Putamen (tissue), 1 donor: ENCODE results near the gene PLEKHA1.
A peak's percentile ranks its signal among the peaks of the same experiment; 100 is the strongest.

ENCODE experiments used
- DNase-seq: peaks from one replicate; pipeline ENCODE4 v3.0.0-alpha.2; 2016; ENCODE audit warnings: low spot score

Gene PLEKHA1

DNA sequence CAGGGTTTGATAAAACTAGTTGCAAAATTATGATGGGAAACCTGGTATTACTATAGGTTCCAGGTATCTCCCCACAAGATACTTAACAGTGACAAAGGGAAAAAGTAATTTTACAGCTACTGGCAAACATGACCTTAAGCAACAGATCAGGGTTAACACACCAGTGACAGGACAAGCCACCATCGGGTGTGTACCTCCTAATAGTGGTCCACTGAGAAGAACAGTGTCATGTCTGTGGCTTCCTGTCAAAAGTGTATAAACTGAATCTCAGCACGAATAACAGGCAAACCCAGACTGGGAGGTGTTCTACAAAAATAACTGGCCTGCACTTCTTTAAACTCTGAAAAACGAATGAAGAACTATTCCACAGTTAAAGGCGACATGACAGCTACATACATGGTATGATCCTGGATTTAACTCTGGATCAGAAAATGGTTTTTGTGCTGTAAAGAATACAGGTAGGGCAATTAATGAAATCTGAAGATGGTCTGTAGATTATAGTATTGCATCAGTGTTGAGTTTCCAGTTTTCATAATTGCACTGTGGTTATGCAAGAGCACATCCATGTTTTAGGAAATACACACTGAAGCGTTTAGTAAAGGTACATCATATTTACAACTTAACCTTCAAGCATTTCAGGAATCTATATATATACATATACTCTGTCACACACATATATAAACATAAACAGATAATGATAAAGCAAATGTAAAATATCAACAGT lies 47.9 kb downstream of the PLEKHA1 start:
- no peak for DNase-seq

DNA sequence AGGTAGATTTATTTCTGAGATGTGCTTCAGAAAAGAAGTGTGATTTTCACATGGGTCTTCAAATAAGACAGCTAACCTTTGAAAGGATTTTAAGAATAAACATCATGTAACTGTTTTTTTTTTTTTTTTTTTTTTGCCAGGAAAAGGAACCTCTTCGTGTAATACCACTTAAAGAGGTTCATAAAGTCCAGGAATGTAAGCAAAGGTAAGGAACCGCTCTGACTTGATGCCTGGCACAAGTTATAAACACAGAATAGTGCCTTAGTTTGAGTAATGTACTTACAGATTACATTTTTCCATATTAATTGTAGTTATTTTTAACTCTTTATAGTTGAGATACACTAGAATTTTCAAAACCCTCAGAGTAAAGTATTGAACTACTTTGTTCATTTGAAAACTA lies 49.6 kb downstream of the PLEKHA1 start:
- DNase-seq = no peak

DNA sequence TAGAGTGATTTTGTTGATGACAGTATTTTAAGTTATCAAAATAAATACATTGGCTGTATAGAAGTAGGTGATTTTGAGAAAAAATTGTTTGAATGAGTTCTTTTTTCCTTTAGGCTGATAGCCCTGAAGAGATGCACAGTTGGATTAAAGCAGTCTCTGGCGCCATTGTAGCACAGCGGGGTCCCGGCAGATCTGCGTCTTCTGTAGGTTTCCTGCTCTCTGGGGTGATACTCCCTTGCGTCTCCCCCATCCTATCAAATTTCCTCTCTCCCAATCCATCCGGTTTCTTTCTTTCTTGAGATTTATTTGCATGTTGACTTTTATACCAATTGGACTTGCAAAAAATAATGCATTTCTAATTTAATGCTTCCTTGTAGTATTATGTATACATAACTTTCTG lies 52.3 kb downstream of the PLEKHA1 start:
- no peak for DNase-seq

DNA sequence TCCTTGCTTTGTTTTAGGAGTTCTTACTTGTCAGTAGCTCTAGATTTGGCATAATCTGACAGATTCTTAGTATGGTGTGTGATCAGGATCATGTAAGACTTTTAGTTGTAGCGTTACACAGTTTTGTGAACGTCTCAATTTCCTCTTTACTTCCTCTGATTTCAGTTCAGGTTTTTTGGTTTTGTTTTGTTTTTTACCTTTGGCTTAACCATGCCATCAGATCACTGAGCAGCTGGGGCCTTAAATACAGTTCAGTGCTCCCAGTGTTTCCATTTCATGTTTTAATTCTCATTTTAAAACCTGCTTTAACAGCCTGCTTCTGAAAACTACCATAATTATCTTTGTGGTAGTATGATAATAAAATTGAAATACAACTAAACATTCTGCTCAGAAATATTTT lies 52.8 kb downstream of the PLEKHA1 start:
- DNase-seq = no peak

DNA sequence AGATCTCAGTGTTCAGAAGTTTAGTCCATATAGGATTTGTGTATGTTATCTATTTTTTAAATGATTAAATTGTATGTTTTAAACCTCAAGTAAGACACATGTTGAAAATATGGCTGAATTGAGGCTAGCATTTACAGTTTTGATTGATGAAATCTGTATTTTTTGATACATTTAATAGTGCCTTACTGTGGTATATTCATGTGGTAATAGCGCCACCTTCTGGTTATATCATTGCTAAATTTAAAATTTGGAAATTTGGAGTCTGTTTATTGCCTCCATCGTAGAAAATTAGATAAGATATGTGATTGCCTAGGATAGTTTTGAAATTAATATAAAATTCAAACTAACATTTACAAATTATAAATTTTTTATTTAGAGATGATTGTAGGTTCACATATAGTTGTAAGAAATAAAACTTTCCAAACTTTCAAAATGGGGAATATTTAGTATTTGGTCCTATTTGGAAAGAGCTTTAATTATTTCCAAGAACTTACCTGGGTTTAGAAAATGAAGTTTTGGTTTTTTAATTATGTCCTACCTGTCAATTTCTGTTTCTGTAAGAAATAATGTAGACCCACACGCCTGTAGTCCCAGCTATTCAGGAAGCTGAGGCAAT lies 60.8 kb downstream of the PLEKHA1 start:
- DNase-seq = no peak

DNA sequence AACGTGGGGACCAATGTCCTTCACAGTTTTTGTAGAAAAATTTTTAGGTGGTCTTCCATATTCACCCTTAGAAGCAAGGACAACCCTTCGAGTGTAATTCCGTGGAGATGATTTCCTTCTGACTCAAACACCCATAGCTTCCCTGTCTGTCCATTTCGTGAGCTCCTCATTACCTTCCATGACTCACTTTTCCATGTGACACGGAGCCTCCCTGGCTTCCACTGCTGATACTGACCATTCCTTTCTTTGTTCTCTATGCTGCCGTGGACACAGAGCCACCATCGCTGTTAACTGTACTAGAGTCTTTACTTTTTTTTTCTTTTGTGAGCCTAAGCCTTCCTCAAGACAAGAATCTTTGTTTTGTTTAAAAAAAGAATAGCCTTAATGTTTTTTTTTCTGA lies 67.5 kb downstream of the PLEKHA1 start:
- no peak for DNase-seq

DNA sequence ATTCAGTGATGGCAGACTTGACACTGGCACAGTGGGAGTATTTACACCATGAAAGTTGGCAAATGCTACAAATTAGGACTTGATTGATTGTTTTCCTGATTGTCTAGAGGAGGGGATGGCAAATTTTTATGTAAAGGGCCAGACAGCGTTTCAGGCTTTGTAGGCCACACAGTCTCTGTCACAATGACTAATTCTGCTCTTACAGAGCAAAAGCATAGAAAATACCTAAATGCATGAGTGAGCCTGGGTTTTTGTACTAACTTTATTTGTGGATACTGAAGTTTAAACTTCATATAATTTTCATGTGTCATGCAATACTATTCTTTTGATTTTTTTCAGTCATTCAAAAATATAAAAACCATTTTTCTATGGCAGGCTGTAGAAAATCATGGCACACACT lies 71.0 kb downstream of the PLEKHA1 start:
- DNase-seq = no peak

DNA sequence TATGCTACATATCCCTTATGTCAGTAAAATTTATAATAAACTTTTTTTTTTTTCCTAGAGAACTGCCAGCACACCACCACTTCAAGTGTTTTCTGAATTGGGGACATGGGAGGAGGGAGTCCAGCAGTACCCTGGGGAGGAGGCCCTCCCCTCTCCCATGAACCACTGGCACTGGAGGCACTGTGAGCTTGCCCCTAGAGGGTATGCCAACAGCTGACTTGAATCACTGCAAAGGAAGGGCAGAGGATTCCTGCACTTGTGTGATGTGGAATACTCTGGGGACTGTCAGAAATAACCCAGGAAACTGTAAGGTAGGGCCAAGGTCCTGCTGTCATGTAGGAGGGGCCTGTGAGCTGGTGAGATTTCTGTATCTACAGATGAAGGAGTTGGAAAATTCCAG lies 71.4 kb downstream of the PLEKHA1 start:
- no peak for DNase-seq

DNA sequence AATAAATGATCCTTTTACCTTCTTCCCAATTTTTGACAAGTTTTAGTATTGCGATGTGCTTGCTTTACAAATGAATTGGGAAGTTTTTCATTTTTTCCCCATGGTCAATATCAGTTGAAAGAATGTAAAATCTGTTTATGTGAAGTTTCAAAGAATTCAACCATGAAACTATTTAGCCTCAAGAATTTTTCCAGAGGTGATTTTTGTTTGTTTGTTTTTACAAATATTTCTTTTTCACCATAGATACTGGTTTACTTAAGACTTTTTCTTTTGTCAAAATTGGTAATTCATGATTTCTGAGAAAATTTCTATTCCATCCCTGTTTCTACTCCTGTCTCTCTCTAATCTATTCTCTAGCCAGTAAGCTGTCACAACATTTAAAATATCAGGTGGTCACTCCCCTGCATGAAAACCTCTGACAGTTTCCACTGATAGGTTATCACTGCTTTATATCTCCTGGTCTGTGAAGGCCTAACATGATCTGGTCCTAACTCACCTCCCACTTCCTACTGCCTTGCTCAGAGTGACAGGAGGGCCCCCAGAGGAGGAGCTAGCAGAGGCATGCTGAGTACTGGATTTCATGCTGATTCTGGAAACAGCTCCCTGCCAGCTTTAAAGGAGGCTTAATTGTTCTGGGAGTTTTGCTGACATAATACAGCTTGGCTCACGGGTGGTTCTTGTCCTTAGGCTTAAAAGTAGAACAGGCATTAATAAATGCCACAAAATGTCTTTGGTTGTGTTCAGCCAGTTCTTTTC lies 72.3 kb downstream of the PLEKHA1 start:
- DNase-seq = no peak

DNA sequence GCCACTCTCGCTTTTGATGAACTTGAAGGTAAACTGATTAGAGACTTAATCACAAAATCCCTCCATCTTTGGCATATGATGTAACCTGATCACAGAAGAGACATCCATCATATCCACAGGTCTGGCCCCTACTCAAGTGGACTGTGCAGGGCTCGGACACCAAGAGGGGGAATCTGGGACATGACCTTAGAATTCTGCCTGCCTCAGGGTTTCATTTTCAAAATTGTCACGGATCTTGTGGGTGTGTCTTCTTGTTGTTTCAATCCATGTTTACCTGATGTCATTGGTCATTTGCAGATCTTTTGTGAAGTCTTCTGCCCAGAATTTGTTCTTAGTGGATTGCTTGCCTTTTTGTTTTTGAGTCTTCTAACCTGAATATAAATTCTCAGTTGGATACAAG lies 74.1 kb downstream of the PLEKHA1 start:
- DNase-seq = no peak

DNA sequence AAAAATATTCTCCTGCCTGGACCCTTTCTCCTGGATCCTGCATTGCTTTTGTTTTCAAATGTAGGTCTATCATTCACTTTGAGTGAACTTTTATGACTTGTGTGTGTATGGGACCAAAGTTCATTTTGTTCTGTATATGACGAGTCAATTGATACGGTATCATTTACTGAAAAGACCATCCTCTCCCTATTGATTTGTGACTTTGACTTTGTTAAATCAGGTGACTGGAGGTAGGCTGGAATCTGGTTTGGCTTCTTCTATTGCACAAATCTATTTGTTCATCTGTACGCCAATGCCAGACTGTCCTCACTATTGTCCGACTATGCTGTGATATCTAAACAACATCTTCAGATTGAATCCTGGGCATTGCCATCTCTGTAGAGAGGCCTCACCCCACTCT lies 74.6 kb downstream of the PLEKHA1 start:
- DNase-seq = no peak

DNA sequence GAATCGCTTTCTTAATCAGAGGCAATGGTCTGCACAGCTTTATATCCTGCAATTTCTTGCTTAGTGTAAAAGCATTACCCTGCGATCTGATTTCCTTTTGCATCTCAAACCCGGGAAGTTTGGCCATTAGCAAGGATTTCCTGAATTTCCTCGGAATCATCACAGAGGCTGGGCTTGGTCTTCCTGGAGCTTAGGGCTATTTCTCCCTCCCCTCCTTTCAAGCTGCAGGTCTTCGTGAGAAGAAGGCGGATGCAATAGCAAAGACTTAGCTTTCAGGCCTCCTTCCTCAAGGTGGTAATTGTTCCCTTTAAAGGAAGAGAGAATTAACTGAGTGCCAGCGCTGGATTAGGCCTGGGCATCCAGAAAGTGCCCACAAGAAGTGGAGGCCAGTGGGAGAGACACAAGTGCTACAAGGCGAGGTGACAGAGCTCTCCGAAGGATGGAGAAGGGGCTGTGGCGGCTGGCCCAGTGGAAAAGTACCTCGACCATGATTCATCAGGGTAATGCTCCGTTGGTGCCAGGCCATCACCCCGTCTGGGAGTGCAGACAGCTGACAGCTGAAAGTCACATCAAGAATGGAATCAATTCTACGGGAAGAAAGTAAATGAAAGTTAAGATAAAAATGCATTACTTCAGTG lies 76.0 kb downstream of the PLEKHA1 start:
- DNase-seq = no peak

DNA sequence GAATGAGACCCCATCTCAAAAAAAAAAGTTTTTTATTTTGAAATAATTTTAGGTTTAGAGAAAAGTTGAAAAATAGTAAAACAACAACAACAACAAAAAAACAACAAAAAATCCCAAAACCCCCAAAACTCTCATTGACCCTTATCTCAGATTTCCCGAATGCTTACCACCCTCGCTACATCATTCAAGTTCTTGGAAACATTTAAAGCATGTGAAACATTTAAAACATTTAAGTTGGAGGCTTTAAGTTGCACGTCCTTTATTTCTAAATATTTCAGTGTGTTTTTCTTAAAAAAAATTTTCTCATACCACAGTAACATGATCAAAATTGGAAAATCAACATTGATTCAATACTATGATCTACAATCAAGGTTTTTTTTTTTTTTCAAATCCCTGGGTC lies 79.6 kb downstream of the PLEKHA1 start:
- DNase-seq = no peak

DNA sequence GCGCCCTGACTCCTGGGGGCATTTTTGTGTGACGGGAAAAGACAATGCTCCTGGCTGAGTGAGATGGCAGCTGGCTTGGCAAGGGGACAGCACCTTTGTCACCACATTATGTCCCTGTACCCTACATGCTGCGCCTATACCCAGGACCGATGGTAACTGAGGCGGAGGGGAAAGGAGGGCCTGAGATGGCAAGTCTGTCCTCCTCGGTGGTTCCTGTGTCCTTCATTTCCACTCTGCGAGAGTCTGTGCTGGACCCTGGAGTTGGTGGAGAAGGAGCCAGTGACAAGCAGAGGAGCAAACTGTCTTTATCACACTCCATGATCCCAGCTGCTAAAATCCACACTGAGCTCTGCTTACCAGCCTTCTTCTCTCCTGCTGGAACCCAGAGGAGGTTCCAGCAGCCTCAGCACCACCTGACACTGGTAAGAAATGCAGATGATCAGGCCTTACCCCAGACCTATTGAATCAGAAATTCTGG lies 80.1 kb downstream of the PLEKHA1 start, which contains the start of gene ARMS2:
ARMS2 (plus strand) TSS at position 51 of the 478 bp plus-strand sequence; CDS start at position 126, 75 bp downstream.
- DNase-seq = no peak

DNA sequence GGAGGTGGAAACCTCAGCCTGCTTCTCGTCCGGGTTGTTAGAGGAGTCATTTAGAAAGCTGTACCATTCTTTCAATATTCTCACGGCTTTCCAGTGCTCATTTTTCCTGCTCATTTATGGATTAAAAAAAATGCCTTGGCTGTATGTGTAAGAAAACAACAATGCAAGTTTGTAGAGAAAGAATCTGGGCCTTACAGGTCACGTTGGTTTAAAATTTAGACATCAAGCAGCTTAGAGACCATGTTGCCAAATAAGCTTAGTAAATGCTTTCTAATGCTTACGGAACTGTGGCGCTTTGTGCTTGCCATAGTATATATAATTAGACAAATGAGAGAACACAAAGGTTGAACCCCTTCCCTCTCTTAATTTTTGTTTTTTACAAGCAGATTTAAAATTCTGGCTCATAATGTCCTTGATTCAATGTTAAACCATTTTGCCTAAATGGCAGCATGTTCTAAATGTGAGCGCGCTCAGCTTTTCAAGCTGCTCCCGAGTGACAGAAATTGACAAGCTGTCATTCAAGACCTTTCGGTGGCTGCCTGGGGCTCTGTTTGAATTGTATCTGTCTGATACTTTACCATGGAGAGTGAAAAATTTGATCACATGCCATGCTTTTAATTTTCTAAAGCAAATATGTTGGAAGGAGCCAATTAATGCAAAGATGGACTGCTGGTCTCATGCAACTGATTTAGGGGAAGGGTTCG lies 81.0 kb downstream of the PLEKHA1 start:
- DNase-seq = no peak

DNA sequence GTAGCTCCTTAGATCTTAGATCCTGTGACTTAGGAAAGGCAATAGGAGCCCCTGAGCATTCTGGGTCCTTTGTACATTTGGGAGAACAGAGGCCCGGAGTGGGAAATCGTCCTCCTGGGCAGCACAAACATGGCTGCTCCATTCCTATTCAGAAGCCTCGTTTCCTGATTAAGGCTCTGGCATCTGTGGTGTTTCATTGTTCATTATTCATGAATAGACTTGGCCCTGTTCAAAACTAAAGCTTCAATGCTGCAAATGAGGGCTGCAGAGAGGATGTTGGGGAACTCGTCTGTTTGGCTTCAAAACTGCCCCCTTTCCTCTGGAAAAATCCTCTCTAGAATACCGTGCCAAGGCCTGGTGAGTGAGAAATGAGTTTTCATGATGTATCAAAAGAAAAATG lies 83.4 kb downstream of the PLEKHA1 start:
- DNase-seq = no peak

DNA sequence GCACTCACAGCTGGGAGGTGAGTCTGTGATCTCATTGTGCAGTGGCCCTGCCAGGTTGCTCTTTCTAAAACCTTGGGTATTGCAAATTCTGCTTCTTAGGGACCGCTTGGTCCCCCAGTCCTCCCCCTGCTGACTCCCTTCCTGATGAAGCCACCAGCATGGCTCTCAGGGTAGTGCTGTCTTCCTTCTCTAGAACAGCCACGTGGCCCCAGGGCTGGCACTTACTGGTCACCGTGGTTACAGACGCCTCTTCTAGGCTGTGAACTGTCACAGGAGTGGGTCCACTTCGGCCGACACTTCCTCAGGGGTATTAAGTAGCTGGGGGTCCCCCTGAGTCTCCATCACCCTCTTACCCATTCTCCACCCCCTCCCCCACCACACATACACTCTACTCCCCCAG lies 84.2 kb downstream of the PLEKHA1 start:
- DNase-seq = no peak

DNA sequence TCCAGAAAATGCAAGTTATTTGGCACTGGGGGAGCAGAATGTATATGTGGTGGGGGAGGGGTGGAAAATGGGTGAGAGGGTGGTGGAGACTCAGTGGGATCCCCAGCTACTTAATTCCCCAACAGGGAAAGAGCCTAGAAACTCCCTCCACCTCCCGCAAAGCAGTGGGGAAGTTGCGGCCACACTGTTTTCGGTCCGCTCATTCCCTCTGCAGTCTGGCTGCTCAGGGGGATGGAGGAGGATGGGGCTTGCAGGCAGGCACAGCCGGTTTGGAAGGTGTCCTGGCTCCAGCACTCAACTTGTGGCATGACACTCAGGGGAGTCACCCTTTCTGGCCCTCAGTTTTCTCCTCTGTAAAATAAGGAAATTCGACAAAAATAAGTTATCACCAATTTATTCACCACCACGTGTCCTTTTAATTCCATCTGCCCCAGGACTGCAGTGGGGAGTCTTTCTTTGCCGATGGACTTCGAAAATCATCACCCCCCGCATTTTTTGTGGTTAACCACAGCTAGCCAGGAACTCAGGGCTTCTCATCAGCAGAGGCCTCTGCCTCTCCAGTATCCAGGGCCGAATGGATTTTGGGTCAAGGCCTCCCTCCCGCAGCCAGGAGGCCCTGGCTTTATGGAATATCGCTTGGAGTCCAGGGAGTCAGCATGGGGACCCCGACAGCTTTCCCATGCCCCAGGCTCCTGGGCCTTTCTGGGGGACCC lies 85.2 kb downstream of the PLEKHA1 start:
- no peak for DNase-seq

DNA sequence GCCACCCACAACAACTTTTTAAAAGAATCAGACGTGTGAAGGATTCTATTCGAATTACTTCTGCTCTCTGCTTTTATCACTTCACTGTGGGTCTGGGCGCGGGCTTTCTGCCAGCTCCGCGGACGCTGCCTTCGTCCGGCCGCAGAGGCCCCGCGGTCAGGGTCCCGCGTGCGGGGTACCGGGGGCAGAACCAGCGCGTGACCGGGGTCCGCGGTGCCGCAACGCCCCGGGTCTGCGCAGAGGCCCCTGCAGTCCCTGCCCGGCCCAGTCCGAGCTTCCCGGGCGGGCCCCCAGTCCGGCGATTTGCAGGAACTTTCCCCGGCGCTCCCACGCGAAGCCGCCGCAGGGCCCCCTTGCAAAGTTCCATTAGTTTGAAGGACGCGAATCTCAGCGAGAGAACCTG lies 86.4 kb downstream of the PLEKHA1 start:
- no peak for DNase-seq

DNA sequence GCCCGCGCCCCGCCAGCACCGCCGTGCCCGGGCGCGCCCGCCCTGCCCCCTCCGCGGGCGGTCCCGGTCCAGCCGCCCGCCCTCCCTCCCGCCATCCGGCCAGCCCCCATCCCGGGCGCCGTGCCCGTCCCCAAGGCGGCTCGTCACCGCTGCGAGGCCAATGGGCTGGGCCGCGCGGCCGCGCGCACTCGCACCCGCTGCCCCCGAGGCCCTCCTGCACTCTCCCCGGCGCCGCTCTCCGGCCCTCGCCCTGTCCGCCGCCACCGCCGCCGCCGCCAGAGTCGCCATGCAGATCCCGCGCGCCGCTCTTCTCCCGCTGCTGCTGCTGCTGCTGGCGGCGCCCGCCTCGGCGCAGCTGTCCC lies 86.8 kb downstream of the PLEKHA1 start, which contains the start of gene HTRA1:
HTRA1 (plus strand) TSS at position 187 of the 362 bp plus-strand sequence; CDS start at position 287, 100 bp downstream.
- DNase-seq = peak; percentile 91
